ENCODE data around the gene DUSP11.

DUSP11 gene

GRCh38 chr2:73779467-73780236 is at the start of gene DUSP11:
DUSP11 (minus strand) TSS chr2:73780103; CDS start chr2:73779974, 129 bp downstream.
- Mint-ChIP-seq H3K36me3 (peaks cover 9% of the 10 kb centered on the region), H3K4me1 (peaks cover 16% of the 10 kb centered on the region), H3K27ac (peak within 1 kb of the TSS; percentile 97), H3K9me3 (no peaks in the 10 kb centered on the region), H3K4me3 (peak within 1 kb of the TSS; percentile 97), H3K27me3 (peaks cover 2% of the 10 kb centered on the region)
- DNase-seq (ENCODE audit: low spot score in 2 of 2) (peak; percentile 97 to 98), ATAC-seq (ENCODE audit: low read depth) (peak; percentile 95)

DNA sequence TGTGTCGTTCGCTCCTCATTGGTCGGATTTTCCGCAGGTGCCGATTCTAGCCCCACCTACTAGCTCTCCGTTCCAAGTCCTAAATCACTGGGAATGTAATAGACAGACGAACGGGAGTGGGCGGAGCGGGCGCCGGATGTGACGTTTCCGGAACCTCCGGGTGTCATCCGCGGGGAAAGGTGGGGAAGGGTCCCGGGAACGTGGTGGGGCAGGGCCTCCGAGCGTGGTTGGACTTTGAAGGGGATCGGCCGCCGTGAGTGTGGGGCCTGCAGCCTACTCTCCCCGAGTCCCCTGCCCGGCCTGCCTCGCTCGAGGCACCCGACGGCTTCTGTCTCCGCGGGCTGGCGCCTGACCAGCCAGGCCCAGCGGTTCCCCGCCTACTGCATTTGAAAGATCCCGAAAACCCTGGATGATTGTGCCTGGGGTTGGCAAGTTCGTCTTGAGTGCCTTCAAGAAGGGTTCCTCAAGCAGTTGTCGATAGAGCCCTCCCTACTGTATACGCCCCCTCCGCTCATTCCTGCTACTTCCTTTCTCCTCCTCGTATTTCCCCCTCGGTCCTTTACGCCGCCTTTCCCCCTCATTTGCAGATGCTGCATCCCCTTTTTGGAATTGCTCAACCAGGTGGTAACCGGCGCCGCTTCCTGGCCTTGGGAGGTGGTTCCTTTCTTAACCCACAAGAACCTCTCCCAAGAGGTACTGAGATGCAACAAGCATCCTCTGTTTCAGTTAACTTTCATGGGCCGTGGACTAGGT is 49.1 kb upstream of the DUSP11 start, which contains the start of gene STAMBP:
Gene STAMBP, plus strand, starts transcription at position 144 of the 753 bp plus-strand sequence. CDS start 1,896 bp downstream, outside the sequence.
- peak within 1 kb of the TSS; percentile 96 for H3K27ac Mint-ChIP-seq
- no peaks in the 10 kb centered on the region for H3K9me3 Mint-ChIP-seq
- no peaks in the 10 kb centered on the region for H3K27me3 Mint-ChIP-seq
- DNase-seq (ENCODE audit: low spot score in 2 of 2) (peak; percentile 71 to 82), ATAC-seq (ENCODE audit: low read depth) (peak; percentile 85)
- H3K4me3 Mint-ChIP-seq = peak within 1 kb of the TSS; percentile 96
- H3K4me1 Mint-ChIP-seq = peaks cover 31% of the 10 kb centered on the region
- H3K36me3 Mint-ChIP-seq = peaks cover 9% of the 10 kb centered on the region

GRCh38 chr2:73828389-73828817 is 48.5 kb upstream of the DUSP11 start:
- ATAC-seq (ENCODE audit: low read depth) (no peak), DNase-seq (ENCODE audit: low spot score in 2 of 2) (no peak)
- H3K36me3 Mint-ChIP-seq = peaks cover 9% of the 10 kb centered on the region
- H3K4me3 Mint-ChIP-seq = peak overlapping the region; percentile 96
- peak overlapping the region; percentile 96 for H3K27ac Mint-ChIP-seq
- H3K27me3 Mint-ChIP-seq = no peaks in the 10 kb centered on the region
- no peaks in the 10 kb centered on the region for H3K9me3 Mint-ChIP-seq
- H3K4me1 Mint-ChIP-seq = peaks cover 32% of the 10 kb centered on the region

DNA sequence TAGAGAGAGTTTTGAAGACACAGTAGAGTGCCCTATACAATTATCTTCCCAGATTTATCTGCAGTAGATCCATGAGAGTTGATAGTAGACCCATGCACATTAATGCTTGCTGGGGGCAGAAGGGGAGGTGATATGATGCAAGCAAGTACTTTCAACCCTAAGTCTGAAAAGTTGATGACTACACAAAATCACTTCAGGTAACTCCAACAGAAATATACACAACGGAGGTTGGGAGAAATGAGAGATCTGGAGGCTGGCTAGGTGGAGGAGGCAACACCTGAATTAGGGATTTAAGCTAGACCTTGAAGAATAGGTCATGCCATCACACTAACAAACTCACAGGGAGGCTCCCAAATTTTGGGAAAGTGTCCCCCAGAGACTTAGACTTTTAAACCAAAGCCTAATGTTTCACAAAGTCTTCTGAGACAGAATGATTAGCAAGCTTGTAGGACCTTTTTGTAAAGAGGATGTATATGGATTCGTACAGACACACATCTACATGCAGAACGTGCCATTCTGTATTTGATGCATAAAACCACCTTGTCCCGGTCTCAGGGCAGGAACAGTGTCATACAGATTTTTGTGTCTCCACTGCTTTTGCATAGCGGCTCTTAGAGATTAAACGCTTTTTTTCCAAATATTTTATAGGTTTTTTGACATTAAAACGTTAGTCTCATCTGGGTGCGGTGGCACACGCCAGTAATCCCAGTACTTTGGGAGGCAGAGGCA is 47.9 kb upstream of the DUSP11 start:
- DNase-seq (ENCODE audit: low spot score in 2 of 2) = no peak
- Mint-ChIP-seq H3K27me3 (no peaks in the 10 kb centered on the region), H3K36me3 (peaks cover 8% of the 10 kb centered on the region), H3K4me3 (peak overlapping the region; percentile 96), H3K9me3 (no peaks in the 10 kb centered on the region), H3K4me1 (peaks cover 31% of the 10 kb centered on the region), H3K27ac (no peak overlapping the region)
- ATAC-seq (ENCODE audit: low read depth) = no peak

DNA sequence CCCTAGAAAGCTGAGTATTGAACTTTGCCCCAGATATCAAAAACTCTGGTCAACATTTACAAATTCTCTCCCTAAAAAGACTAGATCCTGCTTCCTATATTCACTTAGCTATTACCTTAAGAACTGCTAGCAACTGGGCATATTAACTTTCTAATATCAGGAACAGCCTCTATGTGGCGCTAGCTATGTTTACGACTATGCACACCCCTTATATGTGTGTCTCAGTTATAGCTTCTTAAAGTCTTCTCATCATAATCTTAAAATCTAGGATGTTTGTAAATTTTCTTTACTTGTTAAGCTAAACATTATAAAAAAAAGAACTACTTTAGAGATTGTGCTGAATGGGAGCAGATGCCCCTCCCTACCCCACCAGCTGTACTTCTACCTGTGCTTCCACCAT is 47.1 kb upstream of the DUSP11 start:
- no peak for ATAC-seq (ENCODE audit: low read depth)
- H3K27me3 Mint-ChIP-seq = no peaks in the 10 kb centered on the region
- peaks cover 32% of the 10 kb centered on the region for H3K4me1 Mint-ChIP-seq
- no peak overlapping the region for H3K4me3 Mint-ChIP-seq
- peaks cover 3% of the 10 kb centered on the region for H3K36me3 Mint-ChIP-seq
- H3K9me3 Mint-ChIP-seq = no peaks in the 10 kb centered on the region
- no peak overlapping the region for H3K27ac Mint-ChIP-seq
- DNase-seq (ENCODE audit: low spot score in 2 of 2) = no peak

- DNase-seq (ENCODE audit: low spot score in 2 of 2) (no peak), ATAC-seq (ENCODE audit: low read depth) (no peak)
- H3K27me3 Mint-ChIP-seq = no peaks in the 10 kb centered on the region
- H3K27ac Mint-ChIP-seq = no peak overlapping the region
- H3K36me3 Mint-ChIP-seq = no peaks in the 10 kb centered on the region
- peaks cover 34% of the 10 kb centered on the region for H3K4me1 Mint-ChIP-seq
- H3K4me3 Mint-ChIP-seq = no peak overlapping the region
- no peaks in the 10 kb centered on the region for H3K9me3 Mint-ChIP-seq
Observed at GRCh38 chr2:73825408-73825807, 45.5 kb upstream of the DUSP11 start.

- H3K27ac Mint-ChIP-seq = no peak overlapping the region
- peaks cover 22% of the 10 kb centered on the region for H3K4me1 Mint-ChIP-seq
- no peak for ATAC-seq (ENCODE audit: low read depth)
- no peaks in the 10 kb centered on the region for H3K9me3 Mint-ChIP-seq
- peak in 1 of 2 donors; percentile 46 for DNase-seq (ENCODE audit: low spot score in 2 of 2)
- no peaks in the 10 kb centered on the region for H3K27me3 Mint-ChIP-seq
- no peak overlapping the region for H3K4me3 Mint-ChIP-seq
- no peaks in the 10 kb centered on the region for H3K36me3 Mint-ChIP-seq
Observed at GRCh38 chr2:73823916-73824523, 44.1 kb upstream of the DUSP11 start.

DNA sequence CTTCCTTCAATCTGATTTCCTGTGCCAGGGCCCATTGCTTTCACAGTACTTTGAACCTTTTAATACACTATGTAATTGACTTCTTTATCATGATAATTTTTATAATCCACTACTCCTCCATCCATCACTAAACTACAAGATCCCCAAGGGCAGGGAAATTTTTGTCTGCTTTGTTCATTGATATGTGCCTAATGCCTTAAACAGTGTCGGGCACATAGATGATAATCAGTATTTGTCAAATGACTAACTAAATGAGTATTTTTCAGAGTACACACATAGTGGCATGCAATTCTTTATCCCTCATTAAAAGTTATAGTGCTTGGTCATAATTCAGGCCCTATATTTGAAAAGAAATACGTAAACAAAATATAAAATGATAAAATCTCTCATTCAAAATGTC is 43.5 kb upstream of the DUSP11 start:
- peaks cover 19% of the 10 kb centered on the region for H3K4me1 Mint-ChIP-seq
- no peaks in the 10 kb centered on the region for H3K9me3 Mint-ChIP-seq
- DNase-seq (ENCODE audit: low spot score in 2 of 2) = no peak
- H3K27ac Mint-ChIP-seq = peak overlapping the region; percentile 32
- ATAC-seq (ENCODE audit: low read depth) = no peak
- no peaks in the 10 kb centered on the region for H3K36me3 Mint-ChIP-seq
- H3K4me3 Mint-ChIP-seq = no peak overlapping the region
- no peaks in the 10 kb centered on the region for H3K27me3 Mint-ChIP-seq

- no peak overlapping the region for H3K4me3 Mint-ChIP-seq
- peak overlapping the region; percentile 32 for H3K27ac Mint-ChIP-seq
- no peaks in the 10 kb centered on the region for H3K27me3 Mint-ChIP-seq
- H3K4me1 Mint-ChIP-seq = peaks cover 19% of the 10 kb centered on the region
- H3K9me3 Mint-ChIP-seq = no peaks in the 10 kb centered on the region
- H3K36me3 Mint-ChIP-seq = no peaks in the 10 kb centered on the region
- DNase-seq (ENCODE audit: low spot score in 2 of 2) (no peak), ATAC-seq (ENCODE audit: low read depth) (no peak)
Observed at GRCh38 chr2:73822991-73823390, 43.1 kb upstream of the DUSP11 start.

DNA sequence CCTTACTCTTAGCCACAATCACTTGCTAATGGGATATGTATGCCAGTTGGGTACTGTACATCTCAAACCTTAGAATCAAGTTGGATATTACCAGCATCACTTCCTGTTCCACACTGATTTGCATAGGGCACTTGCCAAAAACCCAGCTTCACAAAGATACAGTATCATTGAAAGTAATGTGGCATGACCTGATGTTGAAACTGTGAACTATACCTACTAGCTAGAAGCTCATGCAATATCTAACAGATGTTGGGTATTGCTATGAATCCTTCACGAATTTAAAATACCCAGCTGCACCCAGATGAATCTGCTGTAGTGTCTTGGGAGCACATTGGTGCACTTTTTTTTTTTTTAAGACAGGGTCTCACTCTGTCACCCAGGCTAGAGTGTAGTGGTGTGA is 42.4 kb upstream of the DUSP11 start:
- no peaks in the 10 kb centered on the region for H3K36me3 Mint-ChIP-seq
- ATAC-seq (ENCODE audit: low read depth) = peak; percentile 84
- no peak overlapping the region for H3K4me3 Mint-ChIP-seq
- no peaks in the 10 kb centered on the region for H3K27me3 Mint-ChIP-seq
- peaks cover 14% of the 10 kb centered on the region for H3K4me1 Mint-ChIP-seq
- H3K27ac Mint-ChIP-seq = no peak overlapping the region
- no peaks in the 10 kb centered on the region for H3K9me3 Mint-ChIP-seq
- no peak for DNase-seq (ENCODE audit: low spot score in 2 of 2)

- Mint-ChIP-seq H3K4me1 (peaks cover 14% of the 10 kb centered on the region), H3K27ac (no peak overlapping the region)
Observed at GRCh38 chr2:73821669-73822068, 41.8 kb upstream of the DUSP11 start.

DNA sequence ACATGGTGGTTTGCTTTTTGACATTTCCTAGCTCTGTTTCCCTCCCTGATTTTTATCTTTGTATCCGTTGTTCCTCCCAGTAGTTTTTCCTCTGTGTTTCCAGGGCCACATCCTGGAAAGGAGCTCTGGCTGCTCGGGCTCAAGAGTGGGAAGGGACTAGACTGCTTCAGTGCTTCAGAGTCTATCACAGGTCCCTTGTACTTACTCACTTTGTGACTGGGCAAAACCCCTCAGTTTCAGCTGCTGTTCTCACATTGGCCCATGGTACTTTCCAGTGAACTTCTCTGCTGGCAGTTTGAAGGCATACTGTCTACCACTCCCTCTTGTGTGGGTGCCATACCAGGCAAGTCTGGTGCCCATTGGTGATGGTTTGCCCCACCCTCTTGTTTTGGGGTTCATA is 41.3 kb upstream of the DUSP11 start:
- H3K27me3 Mint-ChIP-seq = no peaks in the 10 kb centered on the region
- no peaks in the 10 kb centered on the region for H3K9me3 Mint-ChIP-seq
- H3K4me1 Mint-ChIP-seq = peaks cover 14% of the 10 kb centered on the region
- ATAC-seq (ENCODE audit: low read depth) (peak; percentile 33), DNase-seq (ENCODE audit: low spot score in 2 of 2) (no peak)
- no peaks in the 10 kb centered on the region for H3K36me3 Mint-ChIP-seq
- peak overlapping the region; percentile 21 for H3K27ac Mint-ChIP-seq
- no peak overlapping the region for H3K4me3 Mint-ChIP-seq

More at GRCh38 chr2:73821669-73822068, 41.8 kb upstream of the DUSP11 start:
- ATAC-seq (ENCODE audit: low read depth) (no peak), DNase-seq (ENCODE audit: low spot score in 2 of 2) (no peak)
- H3K4me3 Mint-ChIP-seq = no peak overlapping the region
- H3K36me3 Mint-ChIP-seq = no peaks in the 10 kb centered on the region
- no peaks in the 10 kb centered on the region for H3K9me3 Mint-ChIP-seq
- no peaks in the 10 kb centered on the region for H3K27me3 Mint-ChIP-seq

GRCh38 chr2:73818296-73818695 is 38.4 kb upstream of the DUSP11 start:
- DNase-seq (ENCODE audit: low spot score in 2 of 2) = no peak
- Mint-ChIP-seq H3K27ac (no peak overlapping the region), H3K27me3 (peaks cover 2% of the 10 kb centered on the region), H3K9me3 (no peaks in the 10 kb centered on the region), H3K4me1 (peaks cover 10% of the 10 kb centered on the region), H3K36me3 (no peaks in the 10 kb centered on the region), H3K4me3 (no peak overlapping the region)
- ATAC-seq (ENCODE audit: low read depth) = no peak

Measured in memory B cell (primary cell).